LNCaP clone FGC (cell line): ENCODE data around the gene PGBD1.

ENCODE experiments used
- DNase-seq: peaks from one replicate; pipeline ENCODE4 v3.0.0-alpha.2; 2011; ENCODE audit warnings: low read depth
- H3K4me3 ChIP-seq: 2 replicates; pipeline ENCODE4 v1.5.1; 2011; ENCODE audit warnings: mild to moderate bottlenecking, low read depth, low read length, control low read depth
- CTCF ChIP-seq: IDR thresholded peaks from 2 replicates; pipeline ENCODE4 v1.5.1; 2012; ENCODE audit warnings: mild to moderate bottlenecking; ENCODE audit not compliant: control insufficient read depth, insufficient read depth; ENCODE audit errors: extremely low read depth

PGBD1 gene

GRCh38 chr6:28245206-28245941 lies 36.0 kb upstream of the PGBD1 start:
- H3K4me3 ChIP-seq, result no peak overlapping the region
- no peak for TF ChIP-seq CTCF
- no peak for DNase-seq

- H3K4me3 ChIP-seq, result no peak overlapping the region
- no peak for DNase-seq
- no peak for TF ChIP-seq CTCF
Observed at GRCh38 chr6:28248916-28249315, 32.5 kb upstream of the PGBD1 start.

GRCh38 chr6:28250747-28251146 lies 30.6 kb upstream of the PGBD1 start:
- TF ChIP-seq CTCF, result no peak
- peak overlapping the region; percentile 89 for H3K4me3 ChIP-seq
- no peak for DNase-seq

- peak overlapping the region; percentile 89 for H3K4me3 ChIP-seq
- TF ChIP-seq CTCF, result no peak
- DNase-seq, result no peak
Observed at GRCh38 chr6:28251661-28252008, 29.7 kb upstream of the PGBD1 start.

GRCh38 chr6:28252009-28252975 lies 29.1 kb upstream of the PGBD1 start, which contains the start of gene ZKSCAN4:
TSS of gene ZKSCAN4 (minus strand) at chr6:28252269. CDS start at chr6:28251980, 289 bp downstream.
- no peak for TF ChIP-seq CTCF
- H3K4me3 ChIP-seq, result peak within 1 kb of the TSS; percentile 89
- DNase-seq, result peak; percentile 87

- no peak overlapping the region for H3K4me3 ChIP-seq
- no peak for TF ChIP-seq CTCF
- no peak for DNase-seq
Observed at GRCh38 chr6:28254121-28254519, 27.3 kb upstream of the PGBD1 start.
